Measurements from ENCODE around the gene HS6ST3. TPM values are rescaled to one million over a fixed set of nuclear protein-coding genes. Genes with fewer than 3 reads are reported as not detected.

Gene HS6ST3
- total RNA-seq, 1 donor from 2014 or later = not detected

DNA sequence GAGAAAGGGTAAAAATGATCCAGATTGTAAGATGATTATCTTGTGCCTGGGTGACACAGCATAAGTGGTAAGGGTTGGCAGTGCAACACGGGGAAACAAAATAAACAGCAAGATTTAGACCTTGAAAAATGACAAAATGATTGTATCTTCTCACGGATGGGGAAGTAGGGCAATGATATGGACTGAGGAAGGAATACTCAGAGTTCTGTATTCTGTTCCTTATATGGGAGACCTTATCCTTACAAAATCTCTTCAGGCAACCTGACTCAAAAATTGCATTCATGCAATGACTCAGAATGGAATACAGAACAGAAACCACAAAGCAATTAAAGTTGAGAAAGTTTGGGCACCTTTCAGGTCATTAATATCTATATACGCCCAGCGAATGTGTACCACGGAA is 149.0 kb downstream of the HS6ST3 start:
- Mint-ChIP-seq H3K27me3 (ENCODE audit: insufficient read depth) (no peaks in the 10 kb centered on the region), H3K27ac (no peak overlapping the region), H3K9me3 (peaks cover 3% of the 10 kb centered on the region), H3K36me3 (ENCODE audit: low read depth) (no peaks in the 10 kb centered on the region), H3K4me3 (no peak overlapping the region), H3K4me1 (ENCODE audit: low read depth) (no peaks in the 10 kb centered on the region)
- intact Hi-C loops (cut with micrococcal nuclease) = no loop called here
- DNase-seq (ENCODE audit: low spot score) = no peak

DNA sequence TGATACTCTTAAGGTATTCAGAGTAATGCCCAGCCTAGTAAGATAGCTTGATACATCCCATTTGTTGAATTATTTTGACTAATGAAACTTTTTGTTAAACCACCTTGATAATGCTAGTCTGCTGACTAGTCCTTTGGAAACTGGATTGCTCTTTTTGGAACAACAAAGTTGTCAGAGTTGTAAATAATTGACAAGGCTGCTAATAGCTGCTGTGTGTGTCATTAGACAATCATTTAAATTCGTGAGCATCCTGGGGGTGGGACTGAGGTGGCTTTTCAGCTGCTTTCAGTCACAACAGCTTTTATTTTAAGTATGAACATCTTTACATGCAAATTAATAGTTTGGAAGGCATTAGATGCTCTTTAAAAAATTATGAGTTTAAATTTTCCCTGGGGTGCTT is 153.5 kb downstream of the HS6ST3 start:
- Mint-ChIP-seq H3K4me1 (ENCODE audit: low read depth) (no peaks in the 10 kb centered on the region), H3K27ac (no peak overlapping the region), H3K9me3 (peaks cover 3% of the 10 kb centered on the region), H3K36me3 (ENCODE audit: low read depth) (no peaks in the 10 kb centered on the region), H3K27me3 (ENCODE audit: insufficient read depth) (no peaks in the 10 kb centered on the region), H3K4me3 (no peak overlapping the region)
- DNase-seq (ENCODE audit: low spot score) = no peak
- intact Hi-C loops (cut with micrococcal nuclease) = no loop called here

DNA sequence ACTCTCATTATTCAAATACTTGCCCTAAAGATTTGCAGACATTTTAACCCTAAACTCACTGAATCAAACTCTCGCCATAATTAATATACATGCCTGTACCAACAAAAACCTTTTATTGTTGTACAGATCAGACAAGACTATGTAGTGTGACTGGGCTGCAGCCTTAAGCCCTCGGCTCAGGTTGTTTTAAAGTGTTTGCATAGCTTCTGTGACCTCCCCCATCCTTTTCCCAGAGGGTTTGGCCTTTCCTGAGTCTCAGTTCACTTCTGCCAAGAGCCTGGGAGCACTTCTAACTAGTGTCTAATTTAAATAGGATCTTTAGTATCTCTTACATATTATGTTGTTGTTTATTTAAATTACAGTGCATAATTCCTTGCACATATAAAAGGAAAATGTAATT is 158.2 kb downstream of the HS6ST3 start:
- no peaks in the 10 kb centered on the region for H3K4me1 Mint-ChIP-seq (ENCODE audit: low read depth)
- H3K9me3 Mint-ChIP-seq = no peaks in the 10 kb centered on the region
- no peaks in the 10 kb centered on the region for H3K27me3 Mint-ChIP-seq (ENCODE audit: insufficient read depth)
- H3K27ac Mint-ChIP-seq = no peak overlapping the region
- no peaks in the 10 kb centered on the region for H3K36me3 Mint-ChIP-seq (ENCODE audit: low read depth)
- DNase-seq (ENCODE audit: low spot score) = no peak
- H3K4me3 Mint-ChIP-seq = no peak overlapping the region
- intact Hi-C loops (cut with micrococcal nuclease) = no loop called here

DNA sequence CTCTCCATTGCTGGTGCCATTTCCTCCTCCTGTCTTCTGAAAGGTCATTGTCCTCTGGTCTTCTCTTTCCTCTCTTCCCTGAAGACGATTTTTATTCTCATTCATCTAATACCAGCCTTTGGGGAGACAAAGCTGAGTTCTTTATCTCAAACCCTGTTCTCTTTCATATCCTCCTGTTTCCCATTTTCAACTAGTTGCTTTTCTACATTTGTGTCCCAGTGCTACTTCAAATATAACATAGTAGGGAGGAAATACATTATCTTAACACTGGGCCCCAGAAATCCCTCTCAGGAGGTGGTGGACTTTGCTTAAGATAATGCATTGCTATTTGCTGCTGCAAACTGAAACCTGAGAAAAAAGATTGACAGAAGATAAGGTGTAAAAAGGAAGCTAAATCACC is 159.1 kb downstream of the HS6ST3 start:
- DNase-seq (ENCODE audit: low spot score) = no peak
- Mint-ChIP-seq H3K27ac (no peak overlapping the region), H3K4me1 (ENCODE audit: low read depth) (no peaks in the 10 kb centered on the region), H3K4me3 (no peak overlapping the region), H3K9me3 (no peaks in the 10 kb centered on the region), H3K36me3 (ENCODE audit: low read depth) (no peaks in the 10 kb centered on the region), H3K27me3 (ENCODE audit: insufficient read depth) (no peaks in the 10 kb centered on the region)
- intact Hi-C loops (cut with micrococcal nuclease) = no loop called here

DNA sequence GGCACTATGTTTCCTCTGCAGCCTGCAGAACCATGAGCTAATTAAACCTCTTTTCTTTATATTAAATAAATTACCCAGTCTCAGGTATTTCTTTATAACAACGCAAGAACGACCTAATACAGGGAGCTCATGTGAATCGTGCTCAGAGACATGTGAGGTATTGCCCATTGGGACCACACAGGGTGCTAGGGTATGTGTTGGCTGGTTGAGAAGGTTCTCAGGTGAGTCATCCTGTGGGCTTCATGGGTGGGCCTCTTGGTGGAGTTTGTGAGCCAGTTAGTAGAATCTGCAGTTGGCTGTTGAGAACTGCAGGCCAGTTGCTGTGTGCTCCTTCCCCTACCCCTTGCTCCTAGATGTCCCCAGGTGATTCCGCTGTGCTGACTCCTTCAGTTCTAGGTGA is 163.0 kb downstream of the HS6ST3 start:
- intact Hi-C loops (cut with micrococcal nuclease) = no loop called here
- Mint-ChIP-seq H3K4me1 (ENCODE audit: low read depth) (no peaks in the 10 kb centered on the region), H3K36me3 (ENCODE audit: low read depth) (no peaks in the 10 kb centered on the region), H3K27me3 (ENCODE audit: insufficient read depth) (no peaks in the 10 kb centered on the region), H3K4me3 (no peak overlapping the region), H3K27ac (no peak overlapping the region), H3K9me3 (no peaks in the 10 kb centered on the region)
- no peak for DNase-seq (ENCODE audit: low spot score)

DNA sequence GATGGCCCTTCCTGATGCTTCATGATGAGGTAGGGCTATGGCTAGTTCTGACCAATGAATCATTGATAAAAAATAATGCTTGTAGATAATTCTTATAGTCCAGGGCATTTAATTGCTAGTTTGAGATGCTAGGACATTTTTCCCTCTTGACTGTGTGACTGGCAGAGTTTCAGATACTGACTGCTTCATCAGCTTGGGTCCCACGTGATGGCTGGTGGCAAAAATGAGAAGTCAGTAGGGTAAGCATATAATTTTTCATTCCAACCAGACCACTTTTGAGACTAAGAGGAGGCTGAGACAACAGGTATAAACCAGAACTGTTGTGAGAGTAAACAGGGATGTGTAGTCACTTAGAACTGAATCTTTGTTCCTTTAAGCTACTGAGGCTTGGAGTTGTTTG is 183.3 kb downstream of the HS6ST3 start:
- Mint-ChIP-seq H3K36me3 (ENCODE audit: low read depth) (no peaks in the 10 kb centered on the region), H3K27me3 (ENCODE audit: insufficient read depth) (no peaks in the 10 kb centered on the region), H3K4me1 (ENCODE audit: low read depth) (no peaks in the 10 kb centered on the region), H3K4me3 (no peak overlapping the region), H3K27ac (no peak overlapping the region), H3K9me3 (no peaks in the 10 kb centered on the region)
- DNase-seq (ENCODE audit: low spot score) = no peak
- intact Hi-C loops (cut with micrococcal nuclease) = no loop called here

DNA sequence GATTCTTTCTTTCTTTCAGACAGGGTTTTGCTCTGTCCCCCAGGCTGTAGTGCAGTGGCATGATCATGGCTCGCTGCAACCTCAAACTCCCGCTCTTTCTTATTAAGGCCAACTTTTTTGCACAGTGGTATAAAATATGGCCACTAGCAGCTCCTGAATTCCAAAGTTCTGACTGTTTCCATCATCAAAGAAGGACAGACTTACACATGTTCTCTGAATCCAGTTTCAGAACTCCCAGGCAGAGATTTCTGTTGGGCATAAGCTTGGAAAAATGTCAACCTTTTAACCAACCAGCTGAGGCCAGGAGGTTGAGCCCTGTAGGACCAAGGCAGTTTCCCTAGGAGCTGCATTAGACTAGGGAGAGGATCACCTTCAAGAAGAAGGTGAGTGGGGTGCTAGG is 184.1 kb downstream of the HS6ST3 start:
- no peak for DNase-seq (ENCODE audit: low spot score)
- Mint-ChIP-seq H3K4me3 (no peak overlapping the region), H3K27me3 (ENCODE audit: insufficient read depth) (no peaks in the 10 kb centered on the region), H3K36me3 (ENCODE audit: low read depth) (no peaks in the 10 kb centered on the region), H3K27ac (no peak overlapping the region), H3K9me3 (no peaks in the 10 kb centered on the region), H3K4me1 (ENCODE audit: low read depth) (no peaks in the 10 kb centered on the region)
- intact Hi-C loops (cut with micrococcal nuclease) = no loop called here

DNA sequence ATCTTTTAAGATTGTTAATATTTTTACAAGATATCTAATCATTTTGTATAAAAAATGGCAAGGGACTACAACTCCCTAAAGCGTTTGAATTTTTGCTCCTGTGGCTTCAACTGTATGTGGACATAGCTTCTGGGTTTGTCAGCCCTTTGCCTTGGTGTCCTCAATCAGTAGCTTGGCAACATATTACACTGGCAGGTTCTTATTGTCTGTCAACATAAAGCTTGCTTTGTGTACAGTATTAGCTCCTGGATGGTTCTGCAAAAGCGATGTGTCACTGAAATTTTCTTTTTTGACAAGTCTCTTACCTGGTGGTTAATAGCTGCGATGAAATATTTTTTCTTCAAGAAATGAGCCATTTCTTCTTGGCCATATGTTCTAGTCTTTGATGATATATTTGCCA is 190.0 kb downstream of the HS6ST3 start:
- no peaks in the 10 kb centered on the region for H3K4me1 Mint-ChIP-seq (ENCODE audit: low read depth)
- H3K4me3 Mint-ChIP-seq = no peak overlapping the region
- H3K9me3 Mint-ChIP-seq = no peaks in the 10 kb centered on the region
- intact Hi-C loops (cut with micrococcal nuclease) = no loop called here
- H3K27ac Mint-ChIP-seq = no peak overlapping the region
- no peaks in the 10 kb centered on the region for H3K36me3 Mint-ChIP-seq (ENCODE audit: low read depth)
- H3K27me3 Mint-ChIP-seq (ENCODE audit: insufficient read depth) = no peaks in the 10 kb centered on the region
- no peak for DNase-seq (ENCODE audit: low spot score)

DNA sequence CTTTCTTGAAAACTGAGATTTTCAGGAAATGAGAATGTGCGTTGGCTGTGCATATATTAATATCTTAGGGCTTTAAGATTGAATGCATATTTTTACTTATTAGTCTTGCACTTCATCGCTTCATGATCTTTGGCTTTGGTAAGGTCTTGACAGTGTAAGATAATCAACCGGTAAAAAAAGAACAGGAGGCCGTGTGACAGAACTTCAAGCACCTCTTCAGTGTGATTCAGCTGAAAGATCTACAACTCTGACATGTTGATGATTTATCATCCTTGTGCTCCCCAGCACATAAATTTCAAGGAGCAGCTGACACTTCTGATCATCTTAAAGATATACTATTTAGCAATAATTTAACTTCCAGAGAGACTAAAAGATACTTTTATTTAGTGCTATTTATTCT is 195.1 kb downstream of the HS6ST3 start:
- DNase-seq (ENCODE audit: low spot score) = no peak
- intact Hi-C loops (cut with micrococcal nuclease) = no loop called here
- no peaks in the 10 kb centered on the region for H3K27me3 Mint-ChIP-seq (ENCODE audit: insufficient read depth)
- H3K4me1 Mint-ChIP-seq (ENCODE audit: low read depth) = no peaks in the 10 kb centered on the region
- H3K4me3 Mint-ChIP-seq = no peak overlapping the region
- H3K9me3 Mint-ChIP-seq = no peaks in the 10 kb centered on the region
- no peaks in the 10 kb centered on the region for H3K36me3 Mint-ChIP-seq (ENCODE audit: low read depth)
- H3K27ac Mint-ChIP-seq = no peak overlapping the region

DNA sequence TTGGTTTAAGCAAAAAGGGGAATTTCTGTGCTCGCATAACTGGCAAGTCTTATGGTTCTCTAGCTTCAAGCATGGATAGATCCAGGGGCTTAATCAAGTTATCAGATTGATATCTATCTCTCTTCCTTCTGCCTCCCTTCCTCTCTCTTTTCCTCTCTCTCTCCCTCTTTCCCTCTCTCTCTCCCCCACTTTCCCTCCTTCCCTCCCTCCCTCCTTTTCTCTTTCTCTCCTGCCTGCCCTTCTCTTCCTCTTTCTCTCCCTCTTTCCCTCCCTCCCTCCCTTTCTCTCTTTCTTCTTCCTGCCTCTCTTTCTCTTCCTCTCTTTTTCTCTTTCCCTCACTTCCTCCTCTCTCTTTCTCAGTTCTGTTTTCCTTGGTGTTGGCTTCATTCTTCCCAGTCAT is 195.8 kb downstream of the HS6ST3 start:
- DNase-seq (ENCODE audit: low spot score) = no peak
- H3K27ac Mint-ChIP-seq = no peak overlapping the region
- no peak overlapping the region for H3K4me3 Mint-ChIP-seq
- no peaks in the 10 kb centered on the region for H3K4me1 Mint-ChIP-seq (ENCODE audit: low read depth)
- no peaks in the 10 kb centered on the region for H3K36me3 Mint-ChIP-seq (ENCODE audit: low read depth)
- intact Hi-C loops (cut with micrococcal nuclease) = no loop called here
- H3K27me3 Mint-ChIP-seq (ENCODE audit: insufficient read depth) = no peaks in the 10 kb centered on the region
- no peaks in the 10 kb centered on the region for H3K9me3 Mint-ChIP-seq

DNA sequence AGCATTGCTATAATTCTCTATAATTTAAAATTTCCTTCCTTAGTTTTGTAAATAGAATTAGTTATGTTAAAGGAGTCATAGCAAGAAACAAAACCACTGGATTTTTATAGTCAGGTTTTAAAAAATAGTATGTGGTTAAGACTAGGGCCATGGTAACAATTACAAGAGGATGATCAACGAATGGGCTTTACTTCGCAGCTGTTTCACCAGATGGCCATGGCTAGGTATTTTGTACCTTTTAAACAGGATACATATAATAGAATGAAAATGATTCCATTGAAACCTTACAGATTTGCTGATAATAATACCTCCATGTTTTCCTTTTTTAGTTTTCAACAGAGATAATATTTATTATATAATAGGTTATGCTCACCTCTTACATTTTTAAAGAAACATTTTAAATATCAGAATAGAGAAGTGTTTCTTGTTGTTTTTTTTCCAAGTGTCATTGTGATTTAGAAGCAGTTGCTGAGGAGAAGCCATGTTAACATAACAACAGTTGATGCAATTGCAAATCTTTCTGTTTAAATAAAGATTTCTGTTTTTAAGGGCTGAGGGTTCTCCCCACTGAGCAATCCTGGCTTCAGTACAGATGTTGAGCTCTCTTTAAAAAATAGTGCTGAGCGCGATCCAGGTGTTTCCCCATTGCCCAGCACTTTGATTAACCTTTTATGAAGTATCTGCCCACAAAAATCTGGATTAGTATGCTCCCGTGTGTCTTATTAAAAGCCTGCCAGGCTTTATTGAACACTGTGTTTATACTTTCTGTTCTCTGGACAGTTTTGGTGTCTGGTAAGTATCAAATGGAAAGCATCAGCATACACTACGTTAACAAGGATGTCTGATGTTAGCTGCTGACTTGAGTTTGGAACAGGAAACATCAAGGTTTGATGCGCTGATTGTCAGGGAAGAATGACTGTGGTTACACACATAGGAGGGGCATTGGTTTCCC is 205.3 kb downstream of the HS6ST3 start:
- H3K4me1 Mint-ChIP-seq (ENCODE audit: low read depth) = no peaks in the 10 kb centered on the region
- H3K36me3 Mint-ChIP-seq (ENCODE audit: low read depth) = no peaks in the 10 kb centered on the region
- intact Hi-C loops (cut with micrococcal nuclease) = no loop called here
- DNase-seq (ENCODE audit: low spot score) = no peak
- H3K9me3 Mint-ChIP-seq = peaks cover 6% of the 10 kb centered on the region
- H3K27me3 Mint-ChIP-seq (ENCODE audit: insufficient read depth) = no peaks in the 10 kb centered on the region
- H3K27ac Mint-ChIP-seq = no peak overlapping the region
- no peak overlapping the region for H3K4me3 Mint-ChIP-seq

DNA sequence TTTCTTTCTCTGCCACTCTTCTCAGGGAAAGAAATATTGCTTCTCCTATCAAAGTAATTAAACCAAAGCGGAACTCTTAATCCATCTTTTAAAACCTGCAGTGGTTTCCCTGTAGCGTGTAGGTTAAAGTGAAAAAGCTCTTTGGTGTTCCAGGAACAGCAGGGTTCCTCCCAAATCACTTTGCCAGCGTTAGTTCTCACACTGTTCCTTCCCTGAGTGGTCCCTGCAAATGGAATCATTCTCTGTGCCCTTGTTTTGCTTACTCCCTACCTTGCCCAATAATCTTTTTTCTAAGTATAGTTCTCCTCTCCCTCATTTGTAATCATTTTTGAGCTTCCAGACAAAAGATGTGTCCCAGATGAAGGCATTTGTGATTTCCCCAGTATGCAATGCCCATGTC is 207.5 kb downstream of the HS6ST3 start:
- intact Hi-C loops (cut with micrococcal nuclease) = no loop called here
- Mint-ChIP-seq H3K9me3 (peaks cover 6% of the 10 kb centered on the region), H3K4me1 (ENCODE audit: low read depth) (no peaks in the 10 kb centered on the region), H3K27me3 (ENCODE audit: insufficient read depth) (no peaks in the 10 kb centered on the region), H3K4me3 (no peak overlapping the region), H3K27ac (no peak overlapping the region), H3K36me3 (ENCODE audit: low read depth) (no peaks in the 10 kb centered on the region)
- no peak for DNase-seq (ENCODE audit: low spot score)

DNA sequence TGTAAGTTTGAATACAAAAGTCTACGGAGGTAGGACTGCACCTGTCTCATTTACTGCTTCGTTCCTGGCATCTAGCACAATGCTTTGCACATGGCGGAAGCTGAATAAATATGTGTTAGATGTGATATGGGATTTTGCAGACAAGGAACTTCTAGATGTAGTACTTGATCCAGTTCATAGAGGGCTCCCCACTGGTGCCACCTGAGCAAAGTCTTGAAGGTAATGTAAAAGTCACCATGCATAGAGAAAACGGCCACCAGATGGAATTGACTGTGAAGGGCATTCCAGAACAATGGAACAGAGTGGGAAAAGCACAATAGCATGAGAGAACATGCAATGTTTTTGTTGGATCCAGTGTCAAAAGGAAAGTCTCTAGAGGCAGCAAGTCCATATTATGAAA is 209.3 kb downstream of the HS6ST3 start:
- Mint-ChIP-seq H3K9me3 (peaks cover 6% of the 10 kb centered on the region), H3K27ac (no peak overlapping the region), H3K4me1 (ENCODE audit: low read depth) (no peaks in the 10 kb centered on the region), H3K4me3 (no peak overlapping the region), H3K36me3 (ENCODE audit: low read depth) (no peaks in the 10 kb centered on the region), H3K27me3 (ENCODE audit: insufficient read depth) (no peaks in the 10 kb centered on the region)
- intact Hi-C loops (cut with micrococcal nuclease) = no loop called here
- no peak for DNase-seq (ENCODE audit: low spot score)

DNA sequence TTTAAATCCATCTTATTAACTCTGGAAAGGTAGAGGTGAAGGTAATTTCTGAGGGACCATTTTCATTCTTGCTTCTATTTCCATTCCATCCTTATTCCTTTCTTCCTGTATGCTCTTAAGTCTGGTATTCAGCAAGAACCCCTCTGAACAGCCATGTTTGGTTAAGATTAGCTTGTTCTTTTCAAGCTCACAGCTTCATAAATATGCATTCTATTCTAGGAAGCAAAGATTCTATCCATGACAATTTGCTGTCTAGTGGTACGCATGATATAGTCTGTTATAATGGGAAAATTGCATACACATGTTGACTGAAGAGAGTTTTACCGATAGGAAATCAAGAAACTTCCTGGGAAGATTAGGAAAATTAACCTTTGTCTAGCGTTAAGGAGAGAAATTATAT is 218.7 kb downstream of the HS6ST3 start:
- DNase-seq (ENCODE audit: low spot score) = no peak
- Mint-ChIP-seq H3K4me1 (ENCODE audit: low read depth) (no peaks in the 10 kb centered on the region), H3K27me3 (ENCODE audit: insufficient read depth) (no peaks in the 10 kb centered on the region), H3K9me3 (no peaks in the 10 kb centered on the region), H3K27ac (no peak overlapping the region), H3K4me3 (no peak overlapping the region), H3K36me3 (ENCODE audit: low read depth) (no peaks in the 10 kb centered on the region)
- intact Hi-C loops (cut with micrococcal nuclease) = no loop called here
